HG02885 (cell line): Measurements from ENCODE around the gene MCUR1.
"Not testable (repeated sequence)": the region's sequence is repeated elsewhere in the genome, so short reads cannot be mapped to it uniquely, and the experiment has no call there.

Experiments used
- ATAC-seq: cut with Tn5 transposase; IDR thresholded peaks from one replicate; pipeline ENCODE4 v1.9.1; 2021; ENCODE audit warnings: mild to moderate bottlenecking; ENCODE audit not compliant: unreplicated experiment, poor library complexity

MCUR1 gene, protein sequence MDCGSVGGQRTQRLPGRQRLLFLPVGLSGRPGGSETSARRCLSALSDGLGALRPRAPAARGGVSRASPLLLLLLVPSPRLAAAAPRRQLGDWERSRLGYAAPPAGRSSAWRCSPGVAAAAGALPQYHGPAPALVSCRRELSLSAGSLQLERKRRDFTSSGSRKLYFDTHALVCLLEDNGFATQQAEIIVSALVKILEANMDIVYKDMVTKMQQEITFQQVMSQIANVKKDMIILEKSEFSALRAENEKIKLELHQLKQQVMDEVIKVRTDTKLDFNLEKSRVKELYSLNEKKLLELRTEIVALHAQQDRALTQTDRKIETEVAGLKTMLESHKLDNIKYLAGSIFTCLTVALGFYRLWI

DNA sequence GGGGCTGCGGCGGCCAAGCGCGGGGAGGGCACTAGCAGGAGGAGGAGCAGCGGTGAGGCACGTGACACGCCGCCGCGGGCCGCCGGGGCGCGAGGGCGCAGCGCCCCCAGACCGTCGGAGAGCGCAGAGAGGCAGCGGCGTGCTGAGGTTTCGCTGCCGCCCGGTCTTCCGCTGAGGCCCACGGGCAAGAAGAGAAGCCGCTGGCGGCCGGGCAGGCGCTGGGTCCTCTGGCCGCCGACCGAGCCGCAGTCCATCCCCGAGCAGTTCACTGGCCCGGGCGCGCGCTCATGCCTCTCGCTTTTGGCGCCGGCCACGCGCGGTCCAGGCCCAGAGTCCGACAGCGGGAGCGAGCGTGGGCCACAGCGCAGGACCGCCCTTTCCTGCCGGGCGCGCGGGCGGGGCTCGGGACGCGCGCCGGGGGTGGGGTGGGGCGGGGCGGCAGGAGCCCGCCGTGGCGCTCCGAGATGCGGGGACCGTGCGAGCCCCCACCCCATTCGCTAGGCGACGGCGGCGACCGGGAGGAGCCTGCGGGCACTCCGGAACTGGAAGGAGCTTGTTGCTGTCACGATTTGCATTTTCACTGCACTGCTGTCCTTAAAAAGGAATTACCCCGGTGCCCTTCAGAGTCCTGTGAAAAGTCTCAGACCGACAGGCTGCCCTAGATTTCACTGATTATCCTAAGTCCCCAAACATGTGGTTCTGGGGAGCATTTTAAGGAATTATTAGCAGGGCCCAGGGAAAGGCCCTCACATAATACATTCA lies at the start of gene MCUR1:
Gene MCUR1, minus strand, starts transcription at position 382 of the 762 bp plus-strand sequence. Its CDS starts 128 bp downstream, at position 254.
- peak; percentile 80 for ATAC-seq

DNA sequence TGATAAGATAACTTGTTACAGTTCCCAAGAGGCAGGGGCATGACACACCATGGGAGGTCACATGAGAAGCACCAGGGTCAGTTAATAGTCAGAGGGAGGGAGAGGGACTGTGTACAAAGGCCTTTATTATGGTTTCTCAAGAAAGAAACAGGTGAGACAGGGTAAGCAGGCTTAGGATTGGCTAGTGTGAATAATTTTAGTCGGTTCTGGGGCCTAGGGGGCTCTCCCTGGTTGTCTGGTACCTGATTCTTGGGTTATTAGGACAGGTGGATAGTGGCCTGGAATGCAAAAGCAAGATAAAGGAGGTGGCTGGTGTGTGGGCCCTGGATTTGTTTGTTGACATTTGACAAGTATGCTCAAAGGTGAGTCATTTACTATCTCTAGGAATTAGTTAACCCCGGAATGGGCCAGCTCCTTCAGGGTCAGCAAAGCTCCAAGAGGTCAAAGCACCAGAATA lies 49.4 kb upstream of the MCUR1 start:
- no peak for ATAC-seq

DNA sequence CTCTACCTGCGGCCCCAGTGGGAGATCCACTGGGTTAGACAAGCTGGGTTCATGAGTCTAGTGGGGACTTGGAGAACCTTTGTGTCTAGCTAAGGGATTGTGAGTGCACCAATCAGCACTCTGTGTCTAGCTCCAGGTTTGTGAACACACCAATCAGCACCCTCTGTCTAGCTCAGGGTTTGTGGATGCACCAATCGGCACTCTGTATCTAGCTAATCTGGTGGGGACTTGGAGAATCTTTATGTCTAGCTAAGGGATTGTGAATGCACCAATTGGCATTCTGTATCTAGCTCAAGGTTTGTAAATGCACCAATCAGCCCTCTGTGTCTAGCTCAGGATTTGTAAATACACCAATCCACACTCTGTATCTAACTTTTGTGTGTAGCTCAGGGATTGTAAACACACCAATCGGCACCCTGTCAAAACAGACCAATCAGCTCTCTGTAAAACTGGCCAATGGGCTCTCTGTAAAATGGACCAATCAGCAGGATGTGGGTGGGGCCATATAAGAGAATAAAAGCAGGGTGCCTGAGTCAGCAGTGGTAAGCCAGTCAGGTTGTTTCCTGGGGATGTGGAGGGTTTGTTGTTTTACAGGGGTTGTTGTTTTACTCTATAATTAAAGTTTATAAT lies 46.3 kb upstream of the MCUR1 start:
- ATAC-seq: not testable (repeated sequence)

DNA sequence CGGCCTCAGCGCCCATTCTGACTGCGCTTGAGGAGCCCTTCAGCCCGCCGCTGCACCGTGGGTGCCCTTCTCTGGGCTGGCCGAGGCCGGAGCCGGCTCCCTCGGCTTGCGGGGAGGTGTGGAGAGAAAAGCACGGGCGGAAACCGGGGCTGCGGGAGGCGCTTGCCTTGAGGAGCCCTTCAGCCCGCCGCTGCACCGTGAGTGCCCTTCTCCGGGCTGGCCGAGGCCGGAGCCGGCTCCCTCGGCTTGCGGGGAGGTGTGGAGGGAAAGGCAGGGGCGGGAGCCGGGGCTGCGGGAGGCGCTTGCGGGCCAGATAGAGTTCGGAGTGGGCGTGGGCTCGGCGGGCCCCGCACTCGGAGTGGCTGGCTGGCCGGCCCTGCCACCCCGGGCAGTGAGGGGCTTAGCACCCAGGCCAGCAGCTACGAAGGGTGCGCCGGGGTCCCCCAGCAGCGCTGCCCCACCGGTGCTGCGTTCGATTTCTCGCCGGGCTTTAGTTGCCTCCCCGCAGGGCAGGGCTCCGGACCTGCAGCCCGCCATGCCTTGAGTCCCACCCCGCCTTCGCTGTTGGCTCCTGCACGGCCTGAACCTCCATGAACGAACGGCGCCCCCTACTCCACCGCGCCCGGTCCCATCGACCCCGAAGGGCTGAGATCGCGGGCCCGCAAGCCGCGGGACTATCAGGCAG lies 45.7 kb upstream of the MCUR1 start:
- ATAC-seq: no peak

DNA sequence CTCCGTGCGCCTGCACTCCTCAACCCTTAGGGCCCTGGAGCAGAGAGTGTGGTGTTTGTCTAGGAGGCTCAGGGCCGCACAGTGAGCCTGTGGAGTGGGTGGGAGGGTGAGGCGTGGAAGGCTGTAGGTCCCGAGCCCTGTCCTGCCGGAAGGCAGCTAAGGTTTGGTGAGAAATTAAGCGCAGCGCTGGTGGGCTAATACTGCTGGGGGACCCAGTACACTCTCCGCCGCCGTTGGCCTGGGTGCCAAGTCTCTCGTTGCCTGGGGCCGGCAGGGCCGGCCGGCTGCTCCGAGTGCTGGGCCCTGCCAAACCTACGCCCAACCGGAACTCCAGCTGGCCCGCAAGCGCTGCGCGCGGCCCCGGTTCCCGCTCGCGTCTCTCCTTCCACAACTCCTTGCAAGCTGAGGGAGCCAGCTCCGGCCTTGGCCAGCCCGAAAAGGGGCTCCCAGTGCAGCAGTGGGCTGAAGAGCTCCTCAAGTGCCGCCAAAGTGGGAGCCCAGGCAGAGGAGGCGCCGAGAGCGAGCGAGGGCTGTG lies 40.4 kb upstream of the MCUR1 start:
- no peak for ATAC-seq

DNA sequence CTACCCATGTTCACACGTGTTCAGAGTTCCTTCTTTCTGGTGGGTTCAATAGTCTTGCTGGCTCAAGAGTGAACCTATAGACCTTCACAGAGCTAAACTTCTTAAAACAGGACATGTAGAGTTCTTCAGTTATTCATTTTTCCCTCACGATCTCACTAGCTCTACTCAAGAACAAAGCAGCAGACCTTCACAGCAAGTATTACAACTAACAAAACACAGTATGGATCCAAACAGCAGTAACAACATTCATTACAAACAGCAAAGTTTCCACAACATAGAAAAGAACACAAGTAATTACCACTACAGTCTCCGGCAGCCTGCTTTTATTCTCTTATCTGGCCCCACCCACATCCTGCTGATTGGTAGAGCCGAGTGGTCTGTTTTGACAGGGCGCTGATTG lies 39.5 kb upstream of the MCUR1 start:
- no peak for ATAC-seq

DNA sequence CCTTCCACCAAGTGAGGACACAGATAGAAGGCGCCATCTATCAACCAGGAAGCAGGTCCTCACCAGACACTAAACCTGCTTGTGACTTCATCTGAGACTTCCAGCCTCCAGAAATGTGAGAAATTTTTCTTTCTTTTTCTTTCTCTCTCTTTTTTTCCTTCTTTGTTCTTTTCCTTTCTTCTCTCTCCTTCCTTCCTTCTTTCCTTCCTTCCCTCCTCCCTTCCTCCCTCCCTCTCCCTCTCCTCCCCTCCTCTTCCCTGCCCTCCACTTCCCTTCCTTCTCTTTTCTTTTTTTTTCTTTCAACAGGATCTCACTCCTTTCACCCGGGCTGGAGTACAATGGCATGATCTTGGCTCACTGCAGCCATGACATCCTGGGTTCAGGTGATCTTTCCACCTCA lies 37.4 kb upstream of the MCUR1 start:
- no peak for ATAC-seq

DNA sequence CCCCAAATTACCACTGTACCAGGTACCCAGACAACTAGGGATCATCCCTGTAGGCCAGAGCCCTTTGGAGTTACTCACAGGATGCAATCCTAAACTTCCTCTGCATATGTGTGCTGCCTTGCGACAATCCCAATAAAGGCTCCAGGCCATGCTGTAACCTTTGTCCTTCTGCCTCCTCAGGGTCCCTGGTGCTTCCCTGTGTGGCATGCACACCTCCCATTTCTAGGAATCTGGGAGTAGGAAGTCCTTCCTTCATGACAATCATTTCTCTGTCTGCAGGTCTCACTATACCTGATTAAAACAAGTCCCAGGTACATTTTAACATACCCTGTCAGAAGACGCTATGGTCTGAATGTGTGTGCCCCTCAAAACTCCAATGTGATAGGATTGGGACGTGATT lies 37.0 kb upstream of the MCUR1 start:
- ATAC-seq: no peak

DNA sequence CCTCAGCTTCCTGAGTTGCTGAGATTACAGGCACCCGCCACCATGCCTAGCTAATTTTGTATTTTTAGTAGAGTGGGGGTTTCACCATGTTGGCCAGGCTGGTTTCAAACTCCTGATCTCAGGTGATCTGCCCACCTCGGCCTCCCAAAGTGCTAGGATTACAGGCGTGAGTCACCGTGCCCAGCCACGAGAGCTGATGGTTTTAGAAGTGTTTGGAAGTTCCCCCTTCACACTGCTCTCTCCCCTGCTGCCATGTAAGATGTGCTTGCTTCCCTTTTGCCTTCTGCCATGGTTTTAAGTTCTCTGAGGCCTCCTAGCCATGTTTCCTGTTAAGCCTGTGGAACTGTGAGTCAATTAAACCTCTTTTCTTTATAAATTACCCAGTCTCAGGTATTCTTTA lies 36.3 kb upstream of the MCUR1 start:
- ATAC-seq: not testable (repeated sequence)

DNA sequence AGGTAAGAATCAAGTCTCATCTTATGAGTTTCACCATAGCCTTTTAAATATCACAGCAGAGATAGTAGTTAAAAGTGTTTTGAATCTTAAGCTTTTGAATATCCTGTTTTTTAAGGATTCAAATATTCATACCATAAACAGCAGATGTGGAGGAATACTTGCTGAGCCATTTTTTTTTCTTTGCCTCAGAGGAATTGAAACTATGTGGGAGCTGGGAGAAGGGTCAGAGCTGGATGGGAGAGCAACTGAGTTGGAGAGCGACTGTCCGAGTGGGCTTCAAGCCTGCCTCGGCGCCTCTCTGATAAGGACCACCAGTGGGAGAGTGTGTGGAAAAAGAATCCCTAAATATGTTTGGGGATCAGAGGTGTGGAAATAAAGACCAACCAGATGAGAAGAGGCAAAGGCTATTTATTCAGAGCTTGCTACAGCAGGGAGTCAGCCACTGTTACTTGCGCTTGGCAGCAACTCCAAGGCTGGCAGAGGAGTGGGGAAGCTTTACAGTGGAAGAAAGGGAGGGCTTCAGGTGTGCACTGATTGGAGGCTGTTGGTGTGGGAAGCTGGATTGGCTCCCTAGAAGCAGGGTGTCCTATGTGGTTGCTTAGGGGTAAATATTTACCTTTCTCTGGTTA lies 34.3 kb upstream of the MCUR1 start:
- no peak for ATAC-seq

DNA sequence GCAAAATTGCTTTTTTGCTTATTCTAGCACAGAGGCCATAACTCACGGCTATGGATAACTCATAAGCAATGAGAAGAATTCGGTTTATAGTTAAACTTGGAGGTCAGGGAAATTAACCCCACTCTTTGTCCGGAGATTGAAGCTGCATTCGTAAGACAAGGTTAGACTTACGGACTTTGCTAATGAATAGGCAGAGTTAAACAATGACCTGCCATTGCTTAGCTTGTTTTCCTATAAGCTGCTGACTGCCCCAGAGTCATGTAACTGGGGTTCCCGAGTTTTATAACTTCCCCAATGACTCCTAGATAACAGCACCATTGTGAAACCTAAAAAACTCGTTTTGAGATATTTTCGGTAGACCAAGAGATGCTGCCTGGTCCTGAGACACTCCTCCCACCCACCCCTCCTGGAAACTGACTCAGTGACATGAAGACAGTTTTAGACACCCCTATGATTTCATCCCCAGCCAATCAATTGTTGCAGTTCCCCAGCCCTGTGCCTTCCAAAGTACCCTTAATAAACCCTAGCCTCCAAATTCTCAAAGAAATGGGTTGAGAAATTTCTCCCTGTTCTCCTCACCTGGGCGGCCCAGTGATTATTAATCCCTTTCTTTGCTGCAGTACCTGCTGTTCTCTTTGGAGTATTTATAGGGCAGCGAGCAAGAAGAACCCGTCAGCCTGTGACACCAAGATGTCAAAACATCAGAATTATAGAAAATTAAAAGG lies 33.1 kb upstream of the MCUR1 start:
- ATAC-seq: no peak

DNA sequence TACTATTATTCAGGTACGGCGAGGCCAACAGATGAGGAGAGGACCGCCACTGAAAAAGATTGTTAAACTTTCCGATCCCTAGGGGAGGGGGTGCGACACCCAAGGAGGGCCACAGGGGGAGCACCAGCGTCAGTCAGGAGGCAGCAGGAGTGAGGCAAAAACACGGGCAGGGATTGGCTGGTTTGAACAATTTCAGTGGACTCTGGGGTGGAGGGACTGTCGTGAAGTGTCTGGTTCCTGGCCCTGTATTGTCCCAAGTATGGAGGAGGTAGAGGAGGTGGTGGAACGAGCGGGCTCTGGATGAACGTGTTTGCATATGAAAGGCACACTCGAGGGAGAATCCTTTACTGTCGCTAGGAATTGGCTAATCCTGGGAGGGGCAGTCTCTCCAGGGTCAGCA lies 32.5 kb upstream of the MCUR1 start:
- ATAC-seq: no peak

DNA sequence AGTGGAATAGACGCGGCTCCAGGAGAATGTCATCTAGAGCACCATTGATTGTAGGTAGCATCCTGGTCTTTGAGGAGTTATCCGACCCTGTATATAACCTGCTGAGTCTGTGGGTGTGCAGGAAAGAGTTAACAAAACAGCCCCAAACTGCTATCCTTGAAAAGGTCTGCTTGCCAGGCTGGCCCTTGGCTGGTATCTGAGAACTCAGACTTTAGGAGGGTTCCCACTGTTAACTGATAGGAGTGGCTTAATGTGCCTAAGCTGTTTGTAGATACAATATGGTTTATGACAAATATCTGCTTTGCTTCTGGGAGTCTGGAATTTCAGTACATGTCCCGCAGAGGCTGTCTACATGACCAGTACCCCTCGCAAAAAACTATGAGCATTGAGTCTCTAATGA lies 27.6 kb upstream of the MCUR1 start:
- ATAC-seq: no peak

DNA sequence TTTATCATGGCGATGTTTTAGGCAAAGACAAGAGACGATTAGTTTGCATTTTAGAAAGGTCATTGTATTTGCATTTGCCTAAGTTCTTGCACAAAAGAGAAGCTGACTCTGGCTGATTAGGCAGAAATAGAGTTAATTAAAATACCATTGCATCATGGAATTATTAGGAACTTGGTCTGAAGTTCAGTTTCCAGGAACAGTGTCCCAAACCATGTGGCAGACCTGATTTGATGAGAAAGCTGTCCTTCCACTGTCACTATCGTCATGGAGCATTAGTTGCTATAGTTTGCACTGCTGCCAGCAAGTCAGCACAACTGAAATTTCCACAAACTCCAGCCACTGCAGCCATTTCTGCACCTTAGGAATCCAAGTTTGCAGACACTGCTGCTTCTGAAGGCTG lies 24.3 kb upstream of the MCUR1 start:
- no peak for ATAC-seq

DNA sequence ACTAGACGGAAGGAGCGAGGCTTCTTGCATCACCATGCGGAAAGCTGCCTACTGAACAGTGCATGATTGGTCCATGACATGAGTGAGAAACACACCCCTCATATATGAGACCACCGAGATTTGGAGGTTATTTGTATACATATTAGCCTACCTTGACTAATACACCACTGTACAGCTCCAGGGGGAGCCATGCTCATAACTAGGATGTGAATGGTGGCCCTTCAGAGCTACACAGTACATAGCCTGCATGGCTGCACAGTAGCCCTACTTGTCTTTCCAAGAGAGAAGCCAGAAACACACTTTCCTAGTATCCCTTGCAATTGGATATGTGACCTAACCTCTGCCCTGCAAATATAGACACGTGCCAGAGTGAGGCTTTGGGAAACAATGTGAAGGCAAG lies 21.8 kb upstream of the MCUR1 start:
- no peak for ATAC-seq

DNA sequence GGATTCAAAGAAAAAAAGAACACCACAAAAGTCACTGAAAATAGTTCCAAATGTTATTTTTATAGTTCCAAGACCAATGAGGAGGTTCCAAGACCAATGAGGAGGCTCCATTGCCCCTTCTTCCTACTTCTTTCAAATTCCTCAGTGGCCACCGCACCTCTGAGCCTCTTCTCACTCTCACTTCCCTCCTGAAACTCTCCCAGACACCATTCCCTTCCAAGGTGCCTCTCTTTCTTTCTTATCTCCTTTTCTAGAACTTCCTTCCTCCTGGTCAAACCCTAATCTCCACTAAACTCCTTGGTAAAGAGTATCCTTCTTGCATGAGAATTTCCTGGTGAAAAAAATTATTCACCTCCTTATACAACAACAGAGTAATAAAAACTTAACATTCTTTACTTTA lies 20.4 kb upstream of the MCUR1 start:
- no peak for ATAC-seq

DNA sequence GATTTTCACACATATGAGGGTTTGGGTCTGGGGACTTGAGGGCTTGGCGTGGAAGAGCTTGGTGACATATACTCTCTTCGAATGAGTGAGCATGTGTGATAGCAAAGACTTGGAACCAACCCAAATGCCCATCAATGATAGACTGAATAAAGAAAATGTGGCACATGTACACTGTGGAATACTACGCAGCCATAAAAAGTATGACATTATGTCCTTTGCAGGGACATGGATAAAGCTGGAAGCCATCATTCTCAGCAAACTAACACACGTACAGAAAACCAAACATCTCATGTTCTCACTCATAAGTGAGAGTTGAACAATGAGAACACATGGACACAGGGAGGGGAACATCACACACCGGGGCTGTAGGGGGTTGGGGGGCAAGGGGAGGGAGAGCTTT lies 19.7 kb upstream of the MCUR1 start:
- not testable (repeated sequence) for ATAC-seq

DNA sequence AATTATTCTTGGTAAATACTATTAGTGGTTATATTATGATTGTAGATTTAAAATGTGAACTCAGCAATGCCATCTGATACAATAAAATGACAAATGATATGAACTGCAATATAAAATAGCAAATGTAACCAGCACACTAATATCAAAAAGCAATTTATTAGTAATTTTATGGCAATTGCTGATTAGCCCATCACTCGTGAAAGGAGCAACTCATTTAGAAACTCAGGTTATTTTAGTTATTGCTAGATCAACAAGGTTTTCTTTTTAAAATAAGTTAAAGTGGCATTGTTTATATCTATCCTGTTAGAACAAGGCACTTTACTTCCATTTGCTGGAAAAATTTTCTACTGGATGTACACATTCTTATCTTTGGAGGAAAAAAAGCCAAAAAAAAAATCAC lies 18.4 kb upstream of the MCUR1 start:
- ATAC-seq: no peak

DNA sequence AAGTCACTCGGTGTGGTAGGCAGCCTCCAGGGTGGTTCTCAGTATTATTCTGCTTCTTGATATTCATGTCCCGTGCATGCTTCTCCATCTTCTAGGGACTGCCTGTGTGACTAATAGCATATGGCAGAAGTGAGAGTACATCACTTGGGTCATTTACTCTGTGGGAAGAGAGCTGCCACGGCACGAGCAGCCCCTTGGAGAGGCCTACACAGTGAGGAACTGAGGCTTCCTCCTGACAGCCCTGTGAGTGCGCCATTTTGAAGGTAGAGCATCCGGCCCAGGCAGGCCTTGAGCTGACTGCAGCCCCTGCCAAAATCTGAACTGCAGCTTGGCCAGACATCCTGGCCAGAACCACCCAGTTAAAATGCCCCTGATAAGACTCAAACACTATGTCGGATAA lies 17.3 kb upstream of the MCUR1 start:
- no peak for ATAC-seq
